ENCODE data around the gene TTLL6.

The TTLL6 gene

DNA sequence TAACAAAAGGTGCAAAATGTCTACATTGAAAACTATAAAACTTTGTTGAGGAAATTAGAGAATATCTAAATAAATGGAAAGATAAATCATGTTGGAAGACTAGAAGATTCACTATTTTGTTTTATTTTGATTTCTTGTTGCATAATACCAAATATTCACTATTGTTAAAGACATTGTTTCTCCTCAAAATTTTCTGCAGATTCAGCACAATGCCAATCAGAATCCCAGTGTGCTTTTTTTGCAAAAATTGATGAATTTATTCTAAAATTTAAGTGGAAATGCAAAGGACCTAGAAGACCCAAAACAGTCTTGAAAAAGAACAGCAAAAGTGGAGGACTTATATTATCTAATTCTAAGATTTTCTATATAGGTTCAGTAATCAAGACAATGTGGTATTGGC, 40.4 kb downstream of the TTLL6 start:
- DNase-seq (ENCODE audit: low read depth): no peak
- no peak overlapping the region for H3K4me3 ChIP-seq (replicated peaks; ENCODE audit: low read depth, low read length)
- TF ChIP-seq, protein P1, sequence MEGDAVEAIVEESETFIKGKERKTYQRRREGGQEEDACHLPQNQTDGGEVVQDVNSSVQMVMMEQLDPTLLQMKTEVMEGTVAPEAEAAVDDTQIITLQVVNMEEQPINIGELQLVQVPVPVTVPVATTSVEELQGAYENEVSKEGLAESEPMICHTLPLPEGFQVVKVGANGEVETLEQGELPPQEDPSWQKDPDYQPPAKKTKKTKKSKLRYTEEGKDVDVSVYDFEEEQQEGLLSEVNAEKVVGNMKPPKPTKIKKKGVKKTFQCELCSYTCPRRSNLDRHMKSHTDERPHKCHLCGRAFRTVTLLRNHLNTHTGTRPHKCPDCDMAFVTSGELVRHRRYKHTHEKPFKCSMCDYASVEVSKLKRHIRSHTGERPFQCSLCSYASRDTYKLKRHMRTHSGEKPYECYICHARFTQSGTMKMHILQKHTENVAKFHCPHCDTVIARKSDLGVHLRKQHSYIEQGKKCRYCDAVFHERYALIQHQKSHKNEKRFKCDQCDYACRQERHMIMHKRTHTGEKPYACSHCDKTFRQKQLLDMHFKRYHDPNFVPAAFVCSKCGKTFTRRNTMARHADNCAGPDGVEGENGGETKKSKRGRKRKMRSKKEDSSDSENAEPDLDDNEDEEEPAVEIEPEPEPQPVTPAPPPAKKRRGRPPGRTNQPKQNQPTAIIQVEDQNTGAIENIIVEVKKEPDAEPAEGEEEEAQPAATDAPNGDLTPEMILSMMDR (IDR thresholded peaks at IDR 0.05; ENCODE audit: low read length, missing control alignments): no peak

DNA sequence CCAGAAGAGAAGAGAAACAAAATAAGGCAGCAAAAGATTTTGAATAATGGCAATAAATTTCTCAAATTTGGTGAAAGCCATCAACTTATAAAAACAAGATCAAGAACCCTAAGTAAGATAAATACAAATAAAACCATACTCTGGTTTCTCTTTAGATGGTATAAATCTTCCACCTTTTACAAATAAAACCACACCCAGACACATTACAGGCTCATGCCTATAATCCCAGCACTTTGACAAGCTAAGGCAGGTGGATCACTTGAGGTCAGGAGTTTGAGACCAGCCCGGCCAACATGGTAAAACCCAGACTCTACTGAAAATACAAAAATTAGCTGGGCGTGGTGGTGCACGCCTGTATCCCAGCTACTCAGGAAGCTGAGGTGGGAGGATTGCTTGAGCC, 43.8 kb downstream of the TTLL6 start:
- TF ChIP-seq, protein P1 (IDR thresholded peaks at IDR 0.05; ENCODE audit: low read length, missing control alignments): no peak
- no peak overlapping the region for H3K4me3 ChIP-seq (replicated peaks; ENCODE audit: low read depth, low read length)
- DNase-seq (ENCODE audit: low read depth): no peak

DNA sequence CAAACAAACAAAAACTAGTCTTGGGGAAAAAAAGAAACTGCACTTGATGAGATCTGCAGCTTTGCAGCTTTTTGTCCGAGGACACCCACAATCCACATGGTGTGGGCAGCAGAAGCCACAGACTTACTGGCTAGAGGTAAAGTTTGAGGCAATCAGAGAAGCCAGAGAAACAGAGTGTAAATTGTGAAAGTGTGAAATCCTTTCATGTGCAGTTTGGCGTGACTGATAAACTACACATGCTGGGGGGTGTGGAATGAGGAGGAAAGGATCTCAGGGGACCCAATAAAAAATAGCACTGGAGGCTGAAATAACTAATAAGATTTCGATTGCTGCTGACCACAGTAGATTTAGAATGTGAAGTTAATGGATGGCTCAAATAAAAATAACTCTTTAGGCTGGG, 46.1 kb downstream of the TTLL6 start:
- H3K4me3 ChIP-seq (replicated peaks; ENCODE audit: low read depth, low read length): no peak overlapping the region
- TF ChIP-seq, protein P1 (IDR thresholded peaks at IDR 0.05; ENCODE audit: low read length, missing control alignments): no peak
- DNase-seq (ENCODE audit: low read depth): no peak

DNA sequence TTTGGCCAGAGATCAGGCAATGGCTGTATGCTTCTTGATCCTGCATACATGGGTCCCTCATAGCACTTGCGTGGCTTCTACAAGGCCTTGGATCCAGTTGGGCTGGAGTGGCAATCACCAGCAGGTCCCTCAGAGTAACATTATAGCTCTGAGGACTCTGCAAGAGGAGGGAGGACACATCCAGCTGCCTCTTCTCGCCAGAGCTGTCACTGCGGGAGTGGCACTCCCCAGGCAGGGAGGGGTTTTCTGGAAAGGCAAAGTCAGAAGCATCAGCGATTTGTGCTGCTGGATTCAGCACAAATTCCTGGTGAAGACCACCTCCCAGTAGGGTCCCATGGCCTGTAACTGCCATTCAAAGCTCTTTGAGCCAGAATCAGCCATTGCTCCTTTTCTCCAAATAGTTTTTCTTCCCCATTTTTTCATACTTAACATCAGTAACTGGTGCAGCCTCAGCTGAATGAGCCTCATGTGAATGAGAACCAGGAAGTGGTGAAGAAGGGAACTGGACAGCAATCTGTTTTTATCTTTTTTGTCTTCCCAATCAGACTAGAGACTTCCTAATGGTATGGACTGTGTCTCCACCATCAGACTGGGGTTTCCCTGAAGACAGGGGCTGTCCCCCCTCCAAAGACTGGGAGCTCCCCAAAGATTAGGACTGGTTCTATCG, 47.9 kb downstream of the TTLL6 start:
- no peak for DNase-seq (ENCODE audit: low read depth)
- TF ChIP-seq, protein P1 (IDR thresholded peaks at IDR 0.05; ENCODE audit: low read length, missing control alignments): no peak

DNA sequence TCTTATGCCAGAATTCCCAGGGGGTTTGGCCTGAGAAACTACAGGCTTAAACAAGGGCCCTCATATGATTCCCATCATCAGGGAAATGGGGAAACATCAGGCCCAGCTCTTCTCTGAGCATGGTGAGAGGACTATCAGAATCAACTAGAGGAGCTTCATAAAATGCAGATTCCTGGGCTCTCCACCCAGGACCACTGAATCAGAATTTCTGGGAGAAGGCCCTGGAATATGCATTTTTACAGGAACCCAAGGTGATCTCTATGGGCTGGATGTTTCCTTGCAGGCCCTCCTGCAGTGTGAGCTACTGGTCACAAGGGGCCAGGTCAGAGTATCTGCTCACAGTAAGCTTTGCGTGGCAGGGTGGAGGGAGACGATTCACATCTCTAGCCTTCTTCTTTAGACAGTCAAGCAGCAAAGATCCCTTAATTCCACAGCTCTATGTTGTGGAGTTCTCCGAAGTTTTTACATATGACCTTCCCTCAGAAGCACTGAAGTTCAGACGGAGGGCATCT, 49.7 kb downstream of the TTLL6 start:
- DNase-seq (ENCODE audit: low read depth): no peak
- H3K4me3 ChIP-seq (replicated peaks; ENCODE audit: low read depth, low read length): no peak overlapping the region
- TF ChIP-seq, protein P1 (IDR thresholded peaks at IDR 0.05; ENCODE audit: low read length, missing control alignments): no peak

More for the DNA sequence above, 47.9 kb downstream of the TTLL6 start:
- H3K4me3 ChIP-seq (replicated peaks; ENCODE audit: low read depth, low read length): no peak overlapping the region

DNA sequence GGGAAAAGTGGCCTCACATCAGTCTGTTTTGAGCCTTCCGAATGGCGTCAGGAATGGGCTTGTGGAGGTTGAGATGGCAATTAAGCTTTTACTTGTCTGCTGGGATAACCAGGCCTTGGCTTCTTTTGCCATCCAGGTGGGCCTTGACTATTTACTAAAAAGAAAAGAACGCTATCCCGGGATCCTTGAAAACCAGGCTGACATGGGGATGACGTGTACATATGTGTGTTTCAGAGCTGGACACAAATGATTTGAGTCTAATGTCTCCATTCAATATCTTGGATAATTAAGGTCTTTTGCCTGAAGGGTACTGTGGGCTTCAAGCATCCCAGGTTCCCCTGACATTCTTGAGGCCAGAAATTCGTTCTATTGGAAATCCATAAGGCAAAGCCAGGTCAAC, 55.9 kb downstream of the TTLL6 start:
- H3K4me3 ChIP-seq (replicated peaks; ENCODE audit: low read depth, low read length): no peak overlapping the region
- DNase-seq (ENCODE audit: low read depth): no peak
- TF ChIP-seq, protein P1 (IDR thresholded peaks at IDR 0.05; ENCODE audit: low read length, missing control alignments): no peak

DNA sequence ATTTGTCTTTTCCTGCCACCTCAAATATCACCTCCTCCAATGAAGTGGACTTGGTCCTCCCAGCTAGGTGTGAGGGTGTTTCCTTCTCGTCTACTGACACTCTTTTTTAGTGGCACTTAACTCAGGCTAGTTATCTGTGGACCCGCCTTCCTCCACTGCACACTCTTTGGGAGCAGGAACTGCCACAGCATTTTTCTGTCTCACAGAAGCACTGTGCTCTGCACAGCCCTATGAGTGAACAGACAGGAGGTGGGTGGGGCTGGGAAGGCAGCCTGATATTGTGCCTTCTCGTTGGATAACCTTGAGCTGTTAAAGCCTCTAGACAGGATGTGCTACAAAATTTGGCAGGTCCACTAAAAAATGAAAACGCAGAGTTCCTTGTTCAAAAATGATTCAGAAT, 56.6 kb downstream of the TTLL6 start:
- DNase-seq (ENCODE audit: low read depth): no peak
- TF ChIP-seq, protein P1 (IDR thresholded peaks at IDR 0.05; ENCODE audit: low read length, missing control alignments): no peak
- no peak overlapping the region for H3K4me3 ChIP-seq (replicated peaks; ENCODE audit: low read depth, low read length)
